SK-N-SH (cell line): ENCODE results near the gene ALDH9A1. TPM values are rescaled to one million over a fixed set of nuclear protein-coding genes. Genes with fewer than 3 reads are reported as not detected.

Source experiments
- CTCF ChIA-PET: fragments of 300-600, 350-600 bp; formaldehyde crosslinking; extraction: SDS; loops from one replicate; lab custom pipeline; 2021; lab: Yijun Ruan, JAX
- POLR2A ChIA-PET: fragments of 350-600 bp; sonication (Branson Sonifier 250); formaldehyde crosslinking; extraction: SDS; loops from one replicate; lab custom pipeline; 2020; ENCODE audit warnings: antibody characterized with exemption, inconsistent platforms; lab: Yijun Ruan, JAX
- DNase-seq: peaks from one replicate; pipeline ENCODE4 v3.0.0; 2012
- H2AFZ ChIP-seq: fragments of 200-600 bp; sonication (generic); 2 replicates; pipeline ENCODE4 v1.8.1; 2016; ENCODE audit warnings: antibody characterized with exemption, mild to moderate bottlenecking, low read depth
- H3F3A ChIP-seq: fragments of 200-600 bp; sonication (generic); replicated peaks from 2 replicates; pipeline ENCODE3; 2016; ENCODE audit warnings: antibody characterized with exemption, mild to moderate bottlenecking; ENCODE audit not compliant: insufficient read depth
- H3K27ac ChIP-seq, 2 experiments: fragments of 200-500 bp in 1 of 2; fragments of 200-600 bp in 1 of 2; sonication (Bioruptor generic) in 1 of 2; sonication (generic), shearing (Covaris generic) in 1 of 2; 2 replicates each; pipeline versions ENCODE4 v1.5.1 to v1.6.1; 2014 to 2016; ENCODE audit warnings: low read depth in 2 of 2, inconsistent platforms in 1 of 2, low read length in 1 of 2, mild to moderate bottlenecking in 1 of 2, mixed read lengths in 1 of 2
- H3K27me3 ChIP-seq: fragments of 200-600 bp; sonication (generic), shearing (Covaris generic); 2 replicates; pipeline ENCODE4 v1.6.1; 2016; ENCODE audit warnings: mixed run types; ENCODE audit not compliant: insufficient read depth
- H3K36me3 ChIP-seq, 2 experiments: fragments of 200-500 bp in 1 of 2; fragments of 200-600 bp in 1 of 2; sonication (Bioruptor generic) in 1 of 2; sonication (generic) in 1 of 2; replicated peaks in 1 of 2; 2 replicates each; pipeline versions ENCODE3 to v1.5.1; 2014 to 2016; ENCODE audit warnings: low read length in 1 of 2, mild to moderate bottlenecking in 1 of 2; ENCODE audit not compliant: insufficient read depth in 2 of 2, control insufficient read depth in 1 of 2
- H3K4me1 ChIP-seq, 2 experiments: fragments of 200-500 bp in 1 of 2; fragments of 200-600 bp in 1 of 2; sonication (Bioruptor generic) in 1 of 2; sonication (generic), shearing (Covaris generic) in 1 of 2; 2 replicates each; pipeline versions ENCODE4 v1.5.1 to v1.6.1; 2014 to 2016; ENCODE audit warnings: low read depth in 1 of 2, low read length in 1 of 2, mixed run types in 1 of 2; ENCODE audit not compliant: insufficient read depth in 2 of 2, control insufficient read depth in 1 of 2
- H3K4me2 ChIP-seq: fragments of 200-600 bp; sonication (generic), shearing (Covaris generic); 2 replicates; pipeline ENCODE4 v1.6.1; 2017; ENCODE audit warnings: mixed run types
- H3K4me3 ChIP-seq, 2 experiments: fragments of 200-500 bp in 1 of 2; fragments of 200-600 bp in 1 of 2; sonication (Bioruptor generic) in 1 of 2; sonication (generic), shearing (Covaris generic) in 1 of 2; 2 replicates each; pipeline versions ENCODE4 v1.5.1 to v1.8.1; 2014 to 2016; ENCODE audit warnings: low read depth in 2 of 2, inconsistent platforms in 1 of 2, low read length in 1 of 2, mild to moderate bottlenecking in 1 of 2, mixed read lengths in 1 of 2, moderate library complexity in 1 of 2
- H3K79me2 ChIP-seq: fragments of 200-600 bp; sonication (generic); 2 replicates; pipeline ENCODE4 v1.8.1; 2017; ENCODE audit warnings: mild to moderate bottlenecking; ENCODE audit not compliant: insufficient read depth
- H3K9ac ChIP-seq: fragments of 200-600 bp; sonication (generic); 2 replicates; pipeline ENCODE4 v1.6.1; 2017; ENCODE audit warnings: mixed run types
- H3K9me2 ChIP-seq: fragments of 200-600 bp; sonication (generic); 2 replicates; pipeline ENCODE4 v1.6.1; 2017; ENCODE audit warnings: mixed run types
- H3K9me3 ChIP-seq: fragments of 200-600 bp; sonication (generic); 2 replicates; pipeline ENCODE4 v1.6.1; 2017; ENCODE audit warnings: mixed run types, mild to moderate bottlenecking, moderate library complexity
- H4K20me1 ChIP-seq: fragments of 200-600 bp; sonication (generic); 2 replicates; pipeline ENCODE4 v1.6.1; 2017; ENCODE audit warnings: mild to moderate bottlenecking, mixed run types; ENCODE audit not compliant: insufficient read depth
- ELF1 ChIP-seq: IDR thresholded peaks from 2 replicates; pipeline ENCODE4 v1.4.0; 2012
- EZH2phosphoT487 ChIP-seq: fragments of 200-600 bp; sonication (generic); IDR thresholded peaks from 2 replicates; pipeline ENCODE4 v1.6.1; 2017; ENCODE audit warnings: low read depth, mixed run types, mild to moderate bottlenecking, antibody characterized with exemption, moderate library complexity, borderline replicate concordance
- FOSL2 ChIP-seq: IDR thresholded peaks from 2 replicates; pipeline ENCODE4 v1.4.0; 2012; ENCODE audit warnings: low read depth, mild to moderate bottlenecking, moderate library complexity, borderline replicate concordance
- FOXM1 ChIP-seq: IDR thresholded peaks from 2 replicates; pipeline ENCODE4 v1.4.0; 2012; ENCODE audit warnings: low read depth, mild to moderate bottlenecking
- GATA2 ChIP-seq: sonication (generic); formaldehyde crosslinking; IDR thresholded peaks from 2 replicates; pipeline ENCODE4 v1.5.0; 2020; ENCODE audit warnings: mild to moderate bottlenecking, missing genetic modification reagents
- IRF3 ChIP-seq: fragments of 150-350 bp; IDR thresholded peaks from 2 replicates; pipeline ENCODE4 v1.6.1; 2016; ENCODE audit warnings: mild to moderate bottlenecking, low read depth, low read length
- PBX3 ChIP-seq: IDR thresholded peaks from 2 replicates; pipeline ENCODE4; 2012
- POLR2AphosphoS5 ChIP-seq: IDR thresholded peaks from 2 replicates; pipeline ENCODE4 v1.6.1; 2012; ENCODE audit warnings: low read depth, low read length
- RCOR1 ChIP-seq: fragments of 150-350 bp; IDR thresholded peaks from 2 replicates; pipeline ENCODE4 v1.6.1; 2017; ENCODE audit warnings: antibody characterized with exemption, low read length
- RFX5 ChIP-seq: IDR thresholded peaks from 2 replicates; pipeline ENCODE4 v1.6.1; 2012; ENCODE audit warnings: mild to moderate bottlenecking, improper control_type of control experiment, low read length
- RXRA ChIP-seq: IDR thresholded peaks from 2 replicates; pipeline ENCODE4 v1.4.0; 2012; ENCODE audit warnings: low read depth, mild to moderate bottlenecking, borderline replicate concordance
- SIN3A ChIP-seq: IDR thresholded peaks from 2 replicates; pipeline ENCODE4 v1.6.1; 2012; ENCODE audit warnings: low read depth, mild to moderate bottlenecking, low read length, moderate library complexity, borderline replicate concordance
- SMC3 ChIP-seq: IDR thresholded peaks from 2 replicates; pipeline ENCODE4 v1.6.1; 2012; ENCODE audit warnings: low read depth, low read length, improper control_type of control experiment
- TAF1 ChIP-seq: IDR thresholded peaks from 2 replicates; pipeline ENCODE4 v1.6.1; 2012; ENCODE audit warnings: low read depth, mild to moderate bottlenecking, low read length, moderate library complexity, borderline replicate concordance
- TCF12 ChIP-seq: IDR thresholded peaks from 2 replicates; pipeline ENCODE4 v1.4.0; 2012
- USF1 ChIP-seq: IDR thresholded peaks from 2 replicates; pipeline ENCODE4 v1.4.0; 2012; ENCODE audit warnings: low read depth, borderline replicate concordance
- ZBTB33 ChIP-seq: IDR thresholded peaks from 2 replicates; pipeline ENCODE4 v1.4.0; 2012; ENCODE audit warnings: low read depth, borderline replicate concordance
- WGBS: methylation state at CpG from one replicate; pipeline ENCODE4 v1.1.6; 2017; ENCODE audit warnings: low lambda C conversion rate; 5-methylcytosine and 5-hydroxymethylcytosine counted together
- polyA plus RNA-seq, 3 experiments: library from polyadenylated mRNA; depleted of rRNA; stranded (reverse); fragments of >200 nt; gene quantifications; 2 replicates each; pipeline ENCODE4 v1.2.3, GENCODE V29; 2012
- TF ChIP-seq, protein P1 (sequence below): IDR thresholded peaks from 2 replicates; pipeline ENCODE4 v1.4.0; 2012; ENCODE audit warnings: low read depth

ALDH9A1 gene
- polyA plus RNA-seq, 1 of the 3 experiments (the other 2 are of a cell fraction), result 31.3 TPM

DNA sequence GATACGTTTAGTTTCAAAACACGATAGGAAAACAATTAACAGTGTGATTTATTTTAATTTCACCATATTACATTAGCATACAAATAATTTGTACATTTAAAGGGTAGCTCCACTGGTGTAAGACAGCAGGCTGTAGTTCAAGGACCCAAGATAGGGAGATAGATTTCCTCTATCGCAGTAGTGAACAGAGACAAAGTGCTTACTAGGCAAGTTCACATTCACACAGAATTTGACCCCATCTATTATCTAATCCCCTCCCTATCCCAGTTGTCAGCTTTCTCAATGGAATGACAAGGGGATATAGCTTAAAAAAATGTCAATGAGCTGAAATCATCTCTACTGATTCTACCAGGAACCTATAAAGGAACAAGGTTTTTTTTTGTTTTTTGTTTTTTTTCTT is 36.2 kb downstream of the ALDH9A1 start:
- H2AFZ ChIP-seq, result no peak overlapping the region
- peaks cover 34 to 59% of the 10 kb centered on the region in 2 experiments for H3K36me3 ChIP-seq
- H3K27ac ChIP-seq, result peak overlapping the region in 1 of 2 experiments; percentile 64; a peak in 2 of 4 replicates

GRCh38 chr1:165661703-165662102 is 36.7 kb downstream of the ALDH9A1 start:
- Histone ChIP-seq H4K20me1 (no peaks in the 10 kb centered on the region), H3K27me3 (no peaks in the 10 kb centered on the region), H3K79me2 (no peaks in the 10 kb centered on the region), H3K4me3 (no peak overlapping the region), H3F3A (no peaks in the 10 kb centered on the region), H3K4me1 (peaks cover 0 to 7% of the 10 kb centered on the region in 2 experiments; a peak in 2 of 4 replicates), H3K9me2 (no peaks in the 10 kb centered on the region), H3K4me2 (no peak overlapping the region), H3K27ac (peak overlapping the region in 1 of 2 experiments; percentile 64; a peak in 2 of 4 replicates), H3K36me3 (peaks cover 31 to 54% of the 10 kb centered on the region in 2 experiments), H2AFZ (no peak overlapping the region), H3K9ac (no peak overlapping the region), H3K9me3 (no peaks in the 10 kb centered on the region)
- peak; percentile 41 for DNase-seq
- POLR2A ChIA-PET, result interaction anchor here (0.6 to 1.1 kb wide), 2 partner anchors 8 to 13 kb away, joined by 3 to 4 read pairs; no protein-coding TSS in a partner anchor
- WGBS, result 68% methylated on average over 2 of the region's 2 CpGs
- CTCF ChIA-PET, result interaction anchor here (1.5 kb wide), 1 partner anchor 12 kb away, joined by 4 read pairs; no protein-coding TSS in a partner anchor
- TF ChIP-seq RFX5 (no peak), ZBTB33 (no peak), ELF1 (no peak), IRF3 (no peak), POLR2AphosphoS5 (no peak), PBX3 (peak; percentile 20; the same call in 1 of the 2 replicates), TAF1 (no peak), FOSL2 (no peak), RCOR1 (0 out of 2 replicates have a peak, but pooled peaks have one; percentile 9), RXRA (no peak), SIN3A (no peak), GATA2 (CRISPR knock-in tag) (peak; percentile 68), EZH2phosphoT487 (no peak), USF1 (no peak), FOXM1 (no peak), SMC3 (no peak)

More for the DNA sequence above, 36.2 kb downstream of the ALDH9A1 start:
- CTCF ChIA-PET, result interaction anchor here (1.5 kb wide), 1 partner anchor 13 kb away, joined by 4 read pairs; no protein-coding TSS in a partner anchor
- Histone ChIP-seq H3K79me2 (no peaks in the 10 kb centered on the region), H3K9me2 (no peaks in the 10 kb centered on the region), H3F3A (no peaks in the 10 kb centered on the region), H4K20me1 (no peaks in the 10 kb centered on the region), H3K4me3 (no peak overlapping the region), H3K27me3 (no peaks in the 10 kb centered on the region), H3K9me3 (no peaks in the 10 kb centered on the region), H3K4me2 (no peak overlapping the region), H3K9ac (no peak overlapping the region), H3K4me1 (peaks cover 0 to 7% of the 10 kb centered on the region in 2 experiments; a peak in 2 of 4 replicates)
- TF ChIP-seq RCOR1, result no peak
- TF ChIP-seq, protein P1, sequence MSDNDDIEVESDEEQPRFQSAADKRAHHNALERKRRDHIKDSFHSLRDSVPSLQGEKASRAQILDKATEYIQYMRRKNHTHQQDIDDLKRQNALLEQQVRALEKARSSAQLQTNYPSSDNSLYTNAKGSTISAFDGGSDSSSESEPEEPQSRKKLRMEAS, result no peak
- TF ChIP-seq FOSL2, result no peak
- no peak for TF ChIP-seq TCF12
- 97% methylated on average over 3 of the region's 3 CpGs for WGBS
- POLR2A ChIA-PET, result interaction anchor here (1.1 kb wide), 1 partner anchor 9 kb away, joined by 4 read pairs; no protein-coding TSS in a partner anchor
- DNase-seq, result no peak
